ENCODE measurements around the gene HOPX. TPM values are rescaled to one million over a fixed set of nuclear protein-coding genes. Genes with fewer than 3 reads are reported as not detected.

HOPX gene, protein sequence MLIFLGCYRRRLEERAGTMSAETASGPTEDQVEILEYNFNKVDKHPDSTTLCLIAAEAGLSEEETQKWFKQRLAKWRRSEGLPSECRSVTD
- not detected in 2 replicates for total RNA-seq (2021)
- Bru-seq, nascent RNA = not detected
- BruChase-seq, experiment 1, labeled RNA remaining after a 2-hour chase = not detected
- not detected for BruChase-seq, experiment 2, labeled RNA remaining after a 6-hour chase
- long read RNA-seq = 0 reads

DNA sequence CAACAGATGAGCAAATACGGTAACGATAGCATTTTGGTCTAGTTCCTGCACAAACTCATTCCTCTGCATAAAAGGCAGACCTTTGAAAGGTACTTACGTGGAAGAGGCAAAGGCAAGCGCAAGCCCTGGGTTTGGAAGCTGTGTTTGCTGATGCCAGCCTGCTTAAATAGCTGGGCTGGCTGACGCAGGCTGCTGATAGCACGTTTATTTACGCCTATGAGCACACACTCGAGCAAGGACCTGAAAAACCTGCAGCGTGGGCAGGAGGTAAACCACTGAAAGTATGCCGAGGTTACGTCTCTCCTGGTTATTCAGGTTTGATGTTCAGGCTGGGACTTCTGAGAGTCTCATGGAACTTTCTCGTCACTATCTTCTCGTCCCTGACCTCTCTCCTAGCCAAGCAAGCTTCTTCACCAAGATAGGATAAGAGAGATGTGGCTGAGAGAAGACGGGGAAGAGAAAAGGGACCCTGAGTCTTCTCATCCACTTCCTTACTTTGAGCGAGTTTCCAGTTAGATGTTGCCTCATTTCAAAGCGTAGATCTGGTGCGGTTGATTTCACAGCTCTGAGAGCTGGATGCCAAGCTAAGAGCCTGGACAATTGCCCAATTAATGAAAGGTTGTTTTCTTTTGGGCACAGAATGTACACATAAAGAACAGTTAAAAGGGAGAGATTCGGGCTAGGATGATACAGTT lies at the start of gene HOPX:
Gene HOPX, minus strand, starts transcription at position 139 of the 695 bp plus-strand sequence. CDS start 23,480 bp downstream, outside the sequence.
- no peak within 1 kb of the TSS for H3K27ac ChIP-seq (ENCODE audit: low read depth, low read length, poor library complexity, severe bottlenecking)
- no peak within 1 kb of the TSS for H3K4me3 ChIP-seq (ENCODE audit: low read depth, low read length, poor library complexity, severe bottlenecking)
- ChIA-PET CTCF (no interaction called here), POLR2A (ENCODE audit: low non-redundant PET) (no interaction called here)
- DNase-seq (ENCODE audit: low spot score) = no peak
- intact Hi-C loops (cut with micrococcal nuclease; ENCODE audit: unreplicated experiment) = no loop called here
- H3K4me1 ChIP-seq (ENCODE audit: insufficient read depth, low read length, poor library complexity, severe bottlenecking) = no peaks in the 10 kb centered on the region
- H3K36me3 ChIP-seq (ENCODE audit: insufficient read depth, low read length, poor library complexity, severe bottlenecking) = no peaks in the 10 kb centered on the region
- TF ChIP-seq EZH2 (IDR thresholded peaks at IDR 0.05; ENCODE audit: borderline replicate concordance, low read depth, low read length, poor library complexity, severe bottlenecking) = no peak
- TF ChIP-seq, protein P1, sequence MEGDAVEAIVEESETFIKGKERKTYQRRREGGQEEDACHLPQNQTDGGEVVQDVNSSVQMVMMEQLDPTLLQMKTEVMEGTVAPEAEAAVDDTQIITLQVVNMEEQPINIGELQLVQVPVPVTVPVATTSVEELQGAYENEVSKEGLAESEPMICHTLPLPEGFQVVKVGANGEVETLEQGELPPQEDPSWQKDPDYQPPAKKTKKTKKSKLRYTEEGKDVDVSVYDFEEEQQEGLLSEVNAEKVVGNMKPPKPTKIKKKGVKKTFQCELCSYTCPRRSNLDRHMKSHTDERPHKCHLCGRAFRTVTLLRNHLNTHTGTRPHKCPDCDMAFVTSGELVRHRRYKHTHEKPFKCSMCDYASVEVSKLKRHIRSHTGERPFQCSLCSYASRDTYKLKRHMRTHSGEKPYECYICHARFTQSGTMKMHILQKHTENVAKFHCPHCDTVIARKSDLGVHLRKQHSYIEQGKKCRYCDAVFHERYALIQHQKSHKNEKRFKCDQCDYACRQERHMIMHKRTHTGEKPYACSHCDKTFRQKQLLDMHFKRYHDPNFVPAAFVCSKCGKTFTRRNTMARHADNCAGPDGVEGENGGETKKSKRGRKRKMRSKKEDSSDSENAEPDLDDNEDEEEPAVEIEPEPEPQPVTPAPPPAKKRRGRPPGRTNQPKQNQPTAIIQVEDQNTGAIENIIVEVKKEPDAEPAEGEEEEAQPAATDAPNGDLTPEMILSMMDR (conservative IDR thresholded peaks at IDR 0.05; ENCODE audit: low read depth, low read length) = no peak
- no peaks in the 10 kb centered on the region for H3K27me3 ChIP-seq (replicated peaks; ENCODE audit: insufficient read depth, low read depth, low read length, poor library complexity)
- BruUV-seq (replicated peaks) = no TSS peak
- no peaks in the 10 kb centered on the region for H3K9me3 ChIP-seq (ENCODE audit: low read depth, low read length, poor library complexity, severe bottlenecking)

DNA sequence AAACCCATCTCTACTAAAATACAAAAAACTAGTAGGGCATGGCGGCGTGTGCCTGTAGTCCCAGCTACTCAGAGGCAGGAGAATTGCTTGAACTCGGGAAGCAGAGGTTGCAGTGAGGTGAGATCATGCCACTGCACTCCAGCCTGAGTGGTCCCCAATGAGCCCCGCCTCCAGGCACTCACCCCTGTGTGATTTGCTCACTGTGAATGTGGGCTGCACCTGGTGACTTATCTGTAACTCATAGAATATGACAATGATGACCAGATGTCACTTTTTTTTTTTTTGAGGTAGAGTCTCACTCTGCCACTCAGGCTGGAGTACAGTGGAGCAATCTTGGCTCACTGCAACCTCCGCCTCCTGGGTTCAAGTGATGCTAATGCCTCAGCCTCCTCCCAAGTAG lies 49.0 kb upstream of the HOPX start:
- intact Hi-C loops (cut with micrococcal nuclease; ENCODE audit: unreplicated experiment) = no loop called here
- CTCF ChIA-PET = no interaction called here
- POLR2A ChIA-PET (ENCODE audit: low non-redundant PET) = no interaction called here

DNA sequence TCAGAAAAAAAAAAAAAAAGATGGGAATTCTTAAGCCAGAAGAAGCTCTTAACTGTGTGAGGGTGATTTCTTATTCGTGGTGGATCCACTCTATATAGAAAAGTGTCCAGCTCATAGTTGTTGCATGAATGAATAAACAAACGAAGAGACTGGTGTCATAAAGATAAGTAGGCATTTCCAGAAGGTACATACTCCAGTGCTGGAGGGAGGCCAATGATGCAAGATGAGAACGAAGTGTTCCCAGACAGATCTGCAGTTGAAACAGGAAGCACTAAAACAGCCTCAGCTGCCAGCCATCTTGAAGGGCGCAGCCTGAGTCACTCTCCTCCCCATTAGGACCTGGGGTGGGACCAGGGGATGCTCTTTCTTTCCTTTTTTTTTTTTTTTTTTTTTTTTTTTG lies 47.4 kb upstream of the HOPX start:
- Histone ChIP-seq H3K4me1 (ENCODE audit: insufficient read depth, low read length, poor library complexity, severe bottlenecking) (no peaks in the 10 kb centered on the region), H3K36me3 (ENCODE audit: insufficient read depth, low read length, poor library complexity, severe bottlenecking) (no peaks in the 10 kb centered on the region), H3K27ac (ENCODE audit: low read depth, low read length, poor library complexity, severe bottlenecking) (no peak overlapping the region), H3K27me3 (replicated peaks; ENCODE audit: insufficient read depth, low read depth, low read length, poor library complexity) (no peaks in the 10 kb centered on the region), H3K9me3 (ENCODE audit: low read depth, low read length, poor library complexity, severe bottlenecking) (no peaks in the 10 kb centered on the region), H3K4me3 (ENCODE audit: low read depth, low read length, poor library complexity, severe bottlenecking) (no peak overlapping the region)
- no TSS peak for BruUV-seq (replicated peaks)
- ChIA-PET POLR2A (ENCODE audit: low non-redundant PET) (no interaction called here), CTCF (no interaction called here)
- TF ChIP-seq EZH2 (IDR thresholded peaks at IDR 0.05; ENCODE audit: borderline replicate concordance, low read depth, low read length, poor library complexity, severe bottlenecking) = no peak
- TF ChIP-seq, protein P1 (conservative IDR thresholded peaks at IDR 0.05; ENCODE audit: low read depth, low read length) = no peak
- intact Hi-C loops (cut with micrococcal nuclease; ENCODE audit: unreplicated experiment) = no loop called here
- DNase-seq (ENCODE audit: low spot score) = peak; percentile 14

More for the DNA sequence above, 49.0 kb upstream of the HOPX start:
- H3K27me3 ChIP-seq (replicated peaks; ENCODE audit: insufficient read depth, low read depth, low read length, poor library complexity) = no peaks in the 10 kb centered on the region
- H3K4me1 ChIP-seq (ENCODE audit: insufficient read depth, low read length, poor library complexity, severe bottlenecking) = no peaks in the 10 kb centered on the region
- H3K4me3 ChIP-seq (ENCODE audit: low read depth, low read length, poor library complexity, severe bottlenecking) = no peak overlapping the region
- no TSS peak for BruUV-seq (replicated peaks)
- no peaks in the 10 kb centered on the region for H3K36me3 ChIP-seq (ENCODE audit: insufficient read depth, low read length, poor library complexity, severe bottlenecking)
- no peaks in the 10 kb centered on the region for H3K9me3 ChIP-seq (ENCODE audit: low read depth, low read length, poor library complexity, severe bottlenecking)
- no peak for TF ChIP-seq EZH2 (IDR thresholded peaks at IDR 0.05; ENCODE audit: borderline replicate concordance, low read depth, low read length, poor library complexity, severe bottlenecking)
- TF ChIP-seq, protein P1 (conservative IDR thresholded peaks at IDR 0.05; ENCODE audit: low read depth, low read length) = no peak
- no peak for DNase-seq (ENCODE audit: low spot score)
- H3K27ac ChIP-seq (ENCODE audit: low read depth, low read length, poor library complexity, severe bottlenecking) = no peak overlapping the region
